HL-60 (cell line): ENCODE data around the gene CNFN.

Source experiments
- DNase-seq, 2 experiments: peaks; one replicate each; pipeline ENCODE4 v3.0.0-alpha.2; 2010 to 2020; ENCODE audit warnings: low read depth in 1 of 2, low spot score in 1 of 2
- H3K27ac ChIP-seq: fragments of 250-450 bp; sonication (Bioruptor Pico); replicated peaks from 2 replicates; pipeline ENCODE4 v1.5.1; 2020; ENCODE audit warnings: mild to moderate bottlenecking, moderate library complexity
- H3K27me3 ChIP-seq: fragments of 250-450 bp; sonication (Bioruptor Pico); 2 replicates; pipeline ENCODE4 v1.5.1; 2021; ENCODE audit warnings: mild to moderate bottlenecking, moderate library complexity; ENCODE audit not compliant: insufficient read depth, poor library complexity, severe bottlenecking
- H3K4me3 ChIP-seq: replicated peaks from 2 replicates; pipeline ENCODE4 v1.5.1; 2011; ENCODE audit warnings: mild to moderate bottlenecking, control low read depth, low read length; ENCODE audit not compliant: insufficient read depth
- CTCF ChIP-seq: IDR thresholded peaks from one replicate; pipeline ENCODE4 v1.5.1; 2011; ENCODE audit warnings: low read length, control low read depth, inconsistent platforms; ENCODE audit not compliant: insufficient read depth
- GABPA ChIP-seq: IDR thresholded peaks from 2 replicates; pipeline ENCODE4 v1.6.1; 2012; ENCODE audit warnings: low read depth
- POLR2AphosphoS5 ChIP-seq: IDR thresholded peaks from 2 replicates; pipeline ENCODE4 v1.6.1; 2012; ENCODE audit warnings: low read depth
- REST ChIP-seq: IDR thresholded peaks from 2 replicates; pipeline ENCODE4 v1.6.1; 2012; ENCODE audit warnings: low read depth; ENCODE audit not compliant: insufficient replicate concordance
- SPI1 ChIP-seq: IDR thresholded peaks from 2 replicates; pipeline ENCODE4 v1.6.1; 2012; ENCODE audit warnings: low read depth, mild to moderate bottlenecking, borderline replicate concordance

CNFN gene

GRCh38 chr19:42357290-42357689 lies 32.8 kb downstream of the CNFN start:
- no peak for DNase-seq
- no peak overlapping the region for H3K4me3 ChIP-seq
- H3K27me3 ChIP-seq = no peaks in the 10 kb centered on the region
- TF ChIP-seq GABPA = no peak
- no peak for TF ChIP-seq REST
- no peak for TF ChIP-seq POLR2AphosphoS5
- TF ChIP-seq CTCF = no peak
- H3K27ac ChIP-seq = no peak overlapping the region

GRCh38 chr19:42356686-42357085 lies 33.4 kb downstream of the CNFN start:
- no peak overlapping the region for H3K4me3 ChIP-seq
- DNase-seq = no peak
- no peaks in the 10 kb centered on the region for H3K27me3 ChIP-seq
- H3K27ac ChIP-seq = no peak overlapping the region
- no peak for TF ChIP-seq POLR2AphosphoS5
- TF ChIP-seq SPI1 = no peak
- no peak for TF ChIP-seq GABPA
- no peak for TF ChIP-seq REST

- TF ChIP-seq REST = no peak
- no peak for TF ChIP-seq POLR2AphosphoS5
- no peak for TF ChIP-seq SPI1
- TF ChIP-seq CTCF = no peak
- no peak for TF ChIP-seq GABPA
- Histone ChIP-seq H3K27ac (no peak overlapping the region), H3K4me3 (no peak overlapping the region), H3K27me3 (no peaks in the 10 kb centered on the region)
- DNase-seq = no peak
Observed at GRCh38 chr19:42355896-42356295, 34.2 kb downstream of the CNFN start.
